OCI-LY1 (cell line): Measurements from ENCODE around the gene ADAR.

Source experiments
- CTCF ChIP-seq: fragments of 200-600 bp; sonication (generic), shearing (Covaris generic); IDR thresholded peaks from 2 replicates; pipeline ENCODE4 v1.5.1; 2017; ENCODE audit warnings: mild to moderate bottlenecking, antibody characterized with exemption, low read length, moderate library complexity, mixed read lengths
- EZH2 ChIP-seq: fragments of 200-600 bp; sonication (generic), shearing (Covaris generic); IDR thresholded peaks from 2 replicates; pipeline ENCODE4 v1.8.0; 2017; ENCODE audit warnings: borderline replicate concordance, mixed run types, mild to moderate bottlenecking, antibody characterized with exemption, low read length, moderate library complexity, mixed read lengths

- TF ChIP-seq EZH2 (no peak), CTCF (no peak)
Observed at GRCh38 chr1:154635171-154635570, 27.2 kb upstream of the ADAR start.
